SU-DHL-6 (cell line): Measurements from ENCODE around the gene APPL2.

Experiments used
- CTCF ChIP-seq: fragments of 200-600 bp; sonication (generic); IDR thresholded peaks from one replicate; pipeline ENCODE4 v1.5.1; 2017; ENCODE audit warnings: antibody characterized with exemption, mild to moderate bottlenecking, low read length, moderate library complexity; ENCODE audit not compliant: insufficient read depth, poor library complexity, severe bottlenecking
- EZH2phosphoT487 ChIP-seq: fragments of 200-600 bp; sonication (generic), shearing (Covaris generic); conservative IDR thresholded peaks from 2 replicates; pipeline ENCODE4 v1.6.1; 2018; ENCODE audit warnings: mild to moderate bottlenecking, antibody characterized with exemption, low read length, moderate library complexity, mixed read lengths

- no peak for TF ChIP-seq CTCF
- no peak for TF ChIP-seq EZH2phosphoT487
These were observed 46.7 kb downstream of the APPL2 start for GRCh38 chr12:105189293-105189692.
